HepG2 (cell line): ENCODE measurements around the gene ZNF783. TPM values are rescaled to one million over a fixed set of nuclear protein-coding genes. Genes with fewer than 3 reads are reported as not detected.

Source experiments
- ATAC-seq: fragments of 200-7000 bp; cut with Tn5 transposase; 3 replicates; pipeline ENCODE4 v1.9.1; 2020; ENCODE audit warnings: mild to moderate bottlenecking, moderate library complexity
- BruUV-seq: library from RNA; stranded (reverse); fragments of 400-500 nt; replicated peaks from 2 replicates; lab custom pipeline; 2021; lab: Mats Ljungman, UMichigan
- CTCF ChIA-PET: fragments of 300-600 bp; formaldehyde crosslinking; extraction: SDS; loops from one replicate; lab custom pipeline; 2021; ENCODE audit warnings: low total read pairs, inconsistent platforms, low intra/inter-chr PET ratio; lab: Yijun Ruan, JAX
- POLR2A ChIA-PET: fragments of 350-600 bp; sonication (Branson Sonifier 250); formaldehyde crosslinking; loops from one replicate; lab custom pipeline; 2020; ENCODE audit warnings: antibody characterized with exemption, inconsistent platforms; lab: Yijun Ruan, JAX
- DNase-seq: peaks from one replicate; pipeline ENCODE4 v3.0.0-alpha.2; 2015; ENCODE audit warnings: low spot score
- FAIRE-seq: peaks from 3 replicates; lab custom pipeline; 2011; peaks lifted over from hg19 to GRCh38; lab: Jason Lieb, UNC
- H2AFZ ChIP-seq: one replicate; pipeline ENCODE4 v1.6.1; 2011; ENCODE audit warnings: low read length, inconsistent platforms
- H3K27ac ChIP-seq: fragments of 300-600 bp; 3 replicates; pipeline ENCODE4 v1.8.0; 2011; ENCODE audit warnings: mixed run types, mild to moderate bottlenecking, mixed read lengths, low read length, inconsistent platforms; ENCODE audit not compliant: insufficient read depth; ENCODE audit errors: extremely low read length
- H3K27me3 ChIP-seq, 2 experiments: fragments of 200-600 bp in 1 of 2; 2 replicates in 1 of 2; 3 replicates in 1 of 2; pipeline versions ENCODE4 v1.6.0 to v1.8.0; 2011; ENCODE audit warnings: low read length in 2 of 2, mild to moderate bottlenecking in 2 of 2, moderate library complexity in 2 of 2, inconsistent platforms in 1 of 2; ENCODE audit not compliant: insufficient read depth in 2 of 2, control insufficient read depth in 1 of 2
- H3K36me3 ChIP-seq, 2 experiments: fragments of 200-600 bp in 1 of 2; replicated peaks in 1 of 2; 2 replicates in 1 of 2; 3 replicates in 1 of 2; pipeline versions ENCODE4 v1.5.1 to v1.8.0; 2011; ENCODE audit warnings: low read length in 2 of 2, inconsistent platforms in 1 of 2; ENCODE audit not compliant: insufficient read depth in 2 of 2, control insufficient read depth in 1 of 2
- H3K4me1 ChIP-seq: 2 replicates; pipeline ENCODE4 v1.5.1; 2012; ENCODE audit warnings: low read length, inconsistent platforms; ENCODE audit not compliant: insufficient read depth
- H3K4me2 ChIP-seq: 2 replicates; pipeline ENCODE4 v1.6.0; 2011; ENCODE audit warnings: low read depth, low read length, inconsistent platforms
- H3K4me3 ChIP-seq, 3 experiments: fragments of 200-600 bp in 1 of 3; sonication (generic), shearing (Covaris generic) in 1 of 3; replicated peaks in 1 of 3; 2 replicates each; pipeline ENCODE4 v1.5.1; 2011 to 2016; ENCODE audit warnings: low read length in 3 of 3, inconsistent platforms in 2 of 3, low read depth in 2 of 3, mild to moderate bottlenecking in 2 of 3, control low read depth in 1 of 3, mixed read lengths in 1 of 3; ENCODE audit not compliant: insufficient read depth in 1 of 3
- H3K79me2 ChIP-seq: one replicate; pipeline ENCODE4 v1.6.1; 2011; ENCODE audit warnings: low read length, inconsistent platforms; ENCODE audit not compliant: insufficient read depth
- H3K9ac ChIP-seq: 2 replicates; pipeline ENCODE4 v1.6.0; 2011; ENCODE audit warnings: mild to moderate bottlenecking, low read depth, low read length, inconsistent platforms; ENCODE audit not compliant: insufficient read depth
- H3K9me3 ChIP-seq: 2 replicates; pipeline ENCODE4 v1.5.1; 2012; ENCODE audit warnings: mild to moderate bottlenecking, low read length
- H4K20me1 ChIP-seq: 2 replicates; pipeline ENCODE4 v1.6.0; 2011; ENCODE audit warnings: inconsistent platforms, mild to moderate bottlenecking, low read length, moderate library complexity; ENCODE audit not compliant: insufficient read depth
- ATF7-NPFF ChIP-seq: sonication (generic); formaldehyde crosslinking; IDR thresholded peaks from 2 replicates; pipeline ENCODE4 v1.8.1; 2023; ENCODE audit warnings: mild to moderate bottlenecking, low read depth, missing genetic modification reagents, moderate library complexity
- GLI4 ChIP-seq: sonication (generic); formaldehyde crosslinking; IDR thresholded peaks from 2 replicates; pipeline ENCODE4 v1.5.1; 2020; ENCODE audit warnings: missing genetic modification reagents, mild to moderate bottlenecking, moderate library complexity, borderline replicate concordance
- IRX3 ChIP-seq: sonication (generic); formaldehyde crosslinking; IDR thresholded peaks from 2 replicates; pipeline ENCODE4 v1.8.1; 2023; ENCODE audit warnings: mild to moderate bottlenecking, low read depth, missing genetic modification reagents, borderline replicate concordance
- MBD4 ChIP-seq: IDR thresholded peaks from 2 replicates; pipeline ENCODE4 v1.6.1; 2012; ENCODE audit warnings: low read length, inconsistent platforms, borderline replicate concordance
- MIER3 ChIP-seq: IDR thresholded peaks from 2 replicates; pipeline ENCODE4 v1.6.1; 2016; ENCODE audit warnings: missing compliant biosample characterization, borderline replicate concordance
- SMAD9 ChIP-seq: sonication (generic); formaldehyde crosslinking; IDR thresholded peaks from 2 replicates; pipeline ENCODE4 v1.5.1; 2020; ENCODE audit warnings: mild to moderate bottlenecking, missing genetic modification reagents
- SNAPC2 ChIP-seq: sonication (generic); formaldehyde crosslinking; IDR thresholded peaks from 2 replicates; pipeline ENCODE4 v1.8.1; 2022; ENCODE audit warnings: mild to moderate bottlenecking, missing genetic modification reagents
- SP5 ChIP-seq: IDR thresholded peaks from 2 replicates; pipeline ENCODE4 v1.6.1; 2016; ENCODE audit warnings: low read depth, borderline replicate concordance
- ZC3H13 ChIP-seq: sonication (generic); formaldehyde crosslinking; IDR thresholded peaks from 2 replicates; pipeline ENCODE4 v1.8.1; 2023; ENCODE audit warnings: mild to moderate bottlenecking, missing genetic modification reagents, moderate library complexity
- ZKSCAN5 ChIP-seq: sonication (generic); formaldehyde crosslinking; IDR thresholded peaks from 2 replicates; pipeline ENCODE4 v1.5.1; 2020; ENCODE audit warnings: mild to moderate bottlenecking, missing genetic modification reagents
- ZNF333 ChIP-seq: sonication (generic); formaldehyde crosslinking; IDR thresholded peaks from 2 replicates; pipeline ENCODE4 v1.4.0; 2020; ENCODE audit warnings: mild to moderate bottlenecking, missing genetic modification reagents, borderline replicate concordance
- ZNF772 ChIP-seq: sonication (generic); formaldehyde crosslinking; IDR thresholded peaks from 2 replicates; pipeline ENCODE4 v1.5.0; 2020; ENCODE audit warnings: mild to moderate bottlenecking, missing genetic modification reagents
- WGBS: methylation state at CpG from one replicate; pipeline ENCODE4 v1.1.6; 2017; ENCODE audit warnings: low lambda C conversion rate; 5-methylcytosine and 5-hydroxymethylcytosine counted together
- in situ Hi-C: cut with HindIII; loops from 2 replicates; pipeline ENCODE4 v1.10.0; 2017; ENCODE audit warnings: low pct_unique_long_range_greater_than_20kb; ENCODE audit not compliant: extremely low pct_ligation_motif_present
- intact Hi-C: fragments of 100-400 bp; cut with micrococcal nuclease; formaldehyde crosslinking; loops from one replicate; pipeline ENCODE4 v1.10.0; 2022; ENCODE audit not compliant: unreplicated experiment
- polyA plus RNA-seq, 8 experiments: library from polyadenylated mRNA; depleted of rRNA in 3 of 8; stranded (reverse) in 7 of 8; unstranded in 1 of 8; fragments of >200 nt; fragmentation: Illumina TruSeq in 4 of 8; extraction: Trizol in 4 of 8; gene quantifications; 2 replicates each; pipeline versions ENCODE4 v1.2.1 to v1.2.3, GENCODE V29; 2011 to 2016; ENCODE audit warnings: low read depth in 4 of 8, missing spikeins in 1 of 8, mixed read lengths in 1 of 8; ENCODE audit not compliant: insufficient read depth in 1 of 8
- total RNA-seq, 5 experiments: library from RNA; depleted of rRNA; stranded (reverse); fragments of >200 nt; fragmentation: Illumina TruSeq; extraction: Trizol; gene quantifications; 2 replicates each; pipeline ENCODE4 v1.2.3, GENCODE V29; 2016; ENCODE audit warnings: low read depth in 1 of 5
- TF ChIP-seq, protein P1 (sequence below): sonication (generic); formaldehyde crosslinking; IDR thresholded peaks from 2 replicates; pipeline ENCODE4 v1.8.1; 2023; ENCODE audit warnings: mild to moderate bottlenecking, missing genetic modification reagents
- TF ChIP-seq, protein P2 (sequence below): sonication (generic); formaldehyde crosslinking; conservative IDR thresholded peaks from 2 replicates; pipeline ENCODE4 v1.8.0; 2022; ENCODE audit warnings: low read depth, missing genetic modification reagents

Gene ZNF783
- total and polyA plus RNA-seq, 2 of the 13 experiments (the other 11 are each of a cell fraction or from before 2014, with no cell fraction given), result 4.1 to 5.2 TPM

DNA sequence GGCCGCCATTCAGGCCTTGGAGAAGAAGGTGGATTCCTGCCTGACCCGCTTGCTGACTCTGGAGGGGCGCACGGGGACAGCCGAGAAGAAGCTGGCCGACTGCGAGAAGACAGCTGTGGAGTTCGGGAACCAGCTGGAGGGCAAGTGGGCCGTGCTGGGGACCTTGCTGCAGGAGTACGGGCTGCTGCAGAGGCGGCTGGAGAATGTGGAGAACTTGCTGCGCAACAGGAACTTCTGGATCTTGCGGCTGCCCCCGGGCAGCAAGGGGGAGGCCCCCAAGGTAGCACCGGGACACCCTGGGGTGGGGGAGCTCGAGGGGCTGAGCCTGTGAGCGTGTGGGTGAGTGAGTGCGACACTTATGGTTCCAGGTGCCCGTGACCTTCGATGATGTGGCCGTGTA is 4.5 kb downstream of the ZNF783 start:
- H3K36me3 ChIP-seq, result peaks cover 7 to 8% of the 10 kb centered on the region in 2 experiments; a peak in 3 of 5 replicates
- DNase-seq (no peak), ATAC-seq (no peak), FAIRE-seq (no peak)
- H3K4me3 ChIP-seq, result no peak overlapping the region
- H3K27ac ChIP-seq, result no peak overlapping the region
- CTCF ChIA-PET, result no interaction called here
- TF ChIP-seq MIER3 (no peak), ZNF772 (CRISPR knock-in tag) (no peak), ZC3H13 (CRISPR knock-in tag) (no peak), SMAD9 (no peak), ZNF333 (CRISPR knock-in tag) (no peak), IRX3 (no peak), ZKSCAN5 (CRISPR knock-in tag) (no peak), ATF7-NPFF (CRISPR knock-in tag) (no peak), GLI4 (CRISPR knock-in tag) (no peak), SNAPC2 (no peak), SP5 (no peak), MBD4 (no peak)
- TF ChIP-seq, protein P1, sequence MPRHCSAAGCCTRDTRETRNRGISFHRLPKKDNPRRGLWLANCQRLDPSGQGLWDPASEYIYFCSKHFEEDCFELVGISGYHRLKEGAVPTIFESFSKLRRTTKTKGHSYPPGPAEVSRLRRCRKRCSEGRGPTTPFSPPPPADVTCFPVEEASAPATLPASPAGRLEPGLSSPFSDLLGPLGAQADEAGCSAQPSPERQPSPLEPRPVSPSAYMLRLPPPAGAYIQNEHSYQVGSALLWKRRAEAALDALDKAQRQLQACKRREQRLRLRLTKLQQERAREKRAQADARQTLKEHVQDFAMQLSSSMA (CRISPR knock-in tag), result no peak
- TF ChIP-seq, protein P2, sequence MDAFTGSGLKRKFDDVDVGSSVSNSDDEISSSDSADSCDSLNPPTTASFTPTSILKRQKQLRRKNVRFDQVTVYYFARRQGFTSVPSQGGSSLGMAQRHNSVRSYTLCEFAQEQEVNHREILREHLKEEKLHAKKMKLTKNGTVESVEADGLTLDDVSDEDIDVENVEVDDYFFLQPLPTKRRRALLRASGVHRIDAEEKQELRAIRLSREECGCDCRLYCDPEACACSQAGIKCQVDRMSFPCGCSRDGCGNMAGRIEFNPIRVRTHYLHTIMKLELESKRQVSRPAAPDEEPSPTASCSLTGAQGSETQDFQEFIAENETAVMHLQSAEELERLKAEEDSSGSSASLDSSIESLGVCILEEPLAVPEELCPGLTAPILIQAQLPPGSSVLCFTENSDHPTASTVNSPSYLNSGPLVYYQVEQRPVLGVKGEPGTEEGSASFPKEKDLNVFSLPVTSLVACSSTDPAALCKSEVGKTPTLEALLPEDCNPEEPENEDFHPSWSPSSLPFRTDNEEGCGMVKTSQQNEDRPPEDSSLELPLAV (CRISPR knock-in tag), result no peak
- TF ChIP-seq, all 625 proteins: peak for 0
- H3K9ac ChIP-seq, result no peak overlapping the region
- no peaks in the 10 kb centered on the region for H4K20me1 ChIP-seq
- no peak overlapping the region for H2AFZ ChIP-seq
- H3K79me2 ChIP-seq, result no peaks in the 10 kb centered on the region
- intact Hi-C loops, result no loop called here
- in situ Hi-C loops, result no loop called here
- H3K4me2 ChIP-seq, result no peak overlapping the region
- WGBS, result 92% methylated on average over 11 of the region's 21 CpGs
- H3K27me3 ChIP-seq, result no peaks in the 10 kb centered on the region
- H3K9me3 ChIP-seq, result no peaks in the 10 kb centered on the region
- peaks cover 12% of the 10 kb centered on the region for H3K4me1 ChIP-seq
- BruUV-seq, result no TSS peak
- POLR2A ChIA-PET, result no interaction called here
